Measurements from ENCODE around the gene PKN2.

Gene PKN2

DNA sequence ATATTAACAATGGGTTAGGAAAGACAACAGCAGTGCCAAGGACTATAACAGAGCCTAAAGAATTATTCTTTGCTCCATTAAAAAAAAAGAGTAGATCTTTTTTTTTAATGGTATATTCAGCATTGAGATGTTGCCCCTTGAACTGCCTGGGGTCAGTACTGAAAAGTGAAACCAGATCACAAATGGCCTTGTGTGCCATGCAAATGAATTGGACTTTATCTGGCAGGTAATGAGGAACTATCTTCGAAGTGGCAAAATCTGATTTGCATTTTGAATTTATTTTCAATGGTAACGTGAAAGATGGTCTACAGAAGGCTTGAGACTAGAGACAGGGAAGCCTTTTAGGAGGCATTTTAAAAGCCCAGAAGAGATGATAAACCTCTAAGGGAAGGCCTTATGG, 21.4 kb upstream of the PKN2 start:
- Histone ChIP-seq H2AFZ (ENCODE audit: low read length) (no peak overlapping the region), H3F3A (ENCODE audit: insufficient read depth, low read length) (no peaks in the 10 kb centered on the region), H3K4me1 (ENCODE audit: low read length) (peaks cover 5% of the 10 kb centered on the region; the same call in 1 of the 2 replicates), H3K9me2 (replicated peaks; ENCODE audit: insufficient read depth, low read length) (no peaks in the 10 kb centered on the region), H3K79me2 (ENCODE audit: low read length) (no peaks in the 10 kb centered on the region), H3K9me3 (replicated peaks; ENCODE audit: insufficient read depth, low read length) (no peaks in the 10 kb centered on the region), H4K20me1 (ENCODE audit: insufficient read depth, low read length) (no peaks in the 10 kb centered on the region), H3K4me2 (ENCODE audit: low read depth, low read length) (no peak overlapping the region), H3K4me3 (ENCODE audit: low read length) (no peak overlapping the region), H3K36me3 (replicated peaks; ENCODE audit: insufficient read depth, low read length) (no peaks in the 10 kb centered on the region), H3K9ac (ENCODE audit: low read length) (no peak overlapping the region), H3K27me3 (replicated peaks; ENCODE audit: insufficient read depth, low read length) (no peaks in the 10 kb centered on the region), H3K27ac (ENCODE audit: low read length) (no peak overlapping the region)
- TF ChIP-seq EZH2phosphoT487 (IDR thresholded peaks at IDR 0.05; ENCODE audit: low read length) (no peak), CTCF (IDR thresholded peaks at IDR 0.05; ENCODE audit: low read length) (no peak), EZH2 (optimal IDR thresholded peaks at IDR 0.05; ENCODE audit: low read depth, low read length) (no peak)
- DNase-seq, result no peak

GRCh38 chr1:88668405-88668804, 15.7 kb upstream of the PKN2 start:
- Histone ChIP-seq H3K4me3 (ENCODE audit: low read length) (no peak overlapping the region), H3K4me1 (ENCODE audit: low read length) (no peaks in the 10 kb centered on the region), H3K9me2 (replicated peaks; ENCODE audit: insufficient read depth, low read length) (no peaks in the 10 kb centered on the region), H3F3A (ENCODE audit: insufficient read depth, low read length) (no peaks in the 10 kb centered on the region), H3K4me2 (ENCODE audit: low read depth, low read length) (no peak overlapping the region), H2AFZ (ENCODE audit: low read length) (no peak overlapping the region), H3K9ac (ENCODE audit: low read length) (no peak overlapping the region), H3K79me2 (ENCODE audit: low read length) (no peaks in the 10 kb centered on the region), H4K20me1 (ENCODE audit: insufficient read depth, low read length) (no peaks in the 10 kb centered on the region), H3K27me3 (replicated peaks; ENCODE audit: insufficient read depth, low read length) (no peaks in the 10 kb centered on the region), H3K36me3 (replicated peaks; ENCODE audit: insufficient read depth, low read length) (no peaks in the 10 kb centered on the region), H3K27ac (ENCODE audit: low read length) (no peak overlapping the region), H3K9me3 (replicated peaks; ENCODE audit: insufficient read depth, low read length) (no peaks in the 10 kb centered on the region)
- TF ChIP-seq EZH2 (optimal IDR thresholded peaks at IDR 0.05; ENCODE audit: low read depth, low read length), result no peak
- no peak for TF ChIP-seq CTCF (IDR thresholded peaks at IDR 0.05; ENCODE audit: low read length)
- TF ChIP-seq EZH2phosphoT487 (IDR thresholded peaks at IDR 0.05; ENCODE audit: low read length), result no peak
- no peak for DNase-seq

DNA sequence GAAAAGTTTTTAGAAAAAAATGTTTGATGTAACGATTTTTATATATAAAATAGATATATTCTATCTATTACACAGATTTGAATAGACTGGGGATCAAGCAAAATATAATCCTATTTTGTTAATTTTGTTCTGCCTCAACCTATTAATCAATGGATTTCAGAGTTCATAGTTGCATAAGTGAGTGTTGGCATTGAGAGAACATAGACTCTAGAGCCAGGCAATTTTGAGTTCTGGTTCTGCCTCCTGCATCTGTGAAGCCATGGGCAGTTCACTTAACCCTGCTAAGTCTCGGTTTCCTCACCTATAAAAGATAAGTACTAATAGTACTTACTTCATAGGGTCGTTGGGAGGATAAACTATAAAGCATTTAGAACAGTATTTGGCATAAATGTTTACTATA, 13.6 kb upstream of the PKN2 start:
- H3K79me2 ChIP-seq (ENCODE audit: low read length), result no peaks in the 10 kb centered on the region
- H4K20me1 ChIP-seq (ENCODE audit: insufficient read depth, low read length), result no peaks in the 10 kb centered on the region
- H3K4me2 ChIP-seq (ENCODE audit: low read depth, low read length), result no peak overlapping the region
- H3K36me3 ChIP-seq (replicated peaks; ENCODE audit: insufficient read depth, low read length), result no peaks in the 10 kb centered on the region
- no peaks in the 10 kb centered on the region for H3K27me3 ChIP-seq (replicated peaks; ENCODE audit: insufficient read depth, low read length)
- no peak for DNase-seq
- H3K9me2 ChIP-seq (replicated peaks; ENCODE audit: insufficient read depth, low read length), result no peaks in the 10 kb centered on the region
- H3K9ac ChIP-seq (ENCODE audit: low read length), result no peak overlapping the region
- no peak overlapping the region for H3K27ac ChIP-seq (ENCODE audit: low read length)
- H3F3A ChIP-seq (ENCODE audit: insufficient read depth, low read length), result no peaks in the 10 kb centered on the region
- H3K4me1 ChIP-seq (ENCODE audit: low read length), result no peaks in the 10 kb centered on the region
- H3K9me3 ChIP-seq (replicated peaks; ENCODE audit: insufficient read depth, low read length), result no peaks in the 10 kb centered on the region
- no peak overlapping the region for H3K4me3 ChIP-seq (ENCODE audit: low read length)
- H2AFZ ChIP-seq (ENCODE audit: low read length), result no peak overlapping the region
- TF ChIP-seq EZH2 (optimal IDR thresholded peaks at IDR 0.05; ENCODE audit: low read depth, low read length) (no peak), EZH2phosphoT487 (IDR thresholded peaks at IDR 0.05; ENCODE audit: low read length) (no peak), CTCF (IDR thresholded peaks at IDR 0.05; ENCODE audit: low read length) (no peak)
